ENCODE data around the gene TAPBPL.

DNA sequence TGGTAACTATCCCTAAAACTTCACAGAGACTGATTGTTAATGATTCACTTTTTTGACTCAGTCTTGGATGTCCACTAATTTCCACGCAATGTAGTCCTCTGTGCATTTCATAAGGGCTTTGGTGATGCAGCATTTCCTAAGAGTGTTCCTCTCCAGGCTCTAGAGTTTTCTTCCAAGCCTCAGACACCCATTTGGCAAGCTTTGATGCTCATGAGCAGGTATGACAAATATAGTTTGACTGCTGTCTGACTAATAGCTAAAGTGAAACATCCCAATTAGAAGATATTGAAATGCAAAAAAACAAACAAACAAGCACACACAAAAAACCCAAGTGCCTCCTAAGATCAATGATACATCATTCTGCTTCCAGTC, 20.1 kb downstream of the TAPBPL start:
- TF ChIP-seq, protein P1, sequence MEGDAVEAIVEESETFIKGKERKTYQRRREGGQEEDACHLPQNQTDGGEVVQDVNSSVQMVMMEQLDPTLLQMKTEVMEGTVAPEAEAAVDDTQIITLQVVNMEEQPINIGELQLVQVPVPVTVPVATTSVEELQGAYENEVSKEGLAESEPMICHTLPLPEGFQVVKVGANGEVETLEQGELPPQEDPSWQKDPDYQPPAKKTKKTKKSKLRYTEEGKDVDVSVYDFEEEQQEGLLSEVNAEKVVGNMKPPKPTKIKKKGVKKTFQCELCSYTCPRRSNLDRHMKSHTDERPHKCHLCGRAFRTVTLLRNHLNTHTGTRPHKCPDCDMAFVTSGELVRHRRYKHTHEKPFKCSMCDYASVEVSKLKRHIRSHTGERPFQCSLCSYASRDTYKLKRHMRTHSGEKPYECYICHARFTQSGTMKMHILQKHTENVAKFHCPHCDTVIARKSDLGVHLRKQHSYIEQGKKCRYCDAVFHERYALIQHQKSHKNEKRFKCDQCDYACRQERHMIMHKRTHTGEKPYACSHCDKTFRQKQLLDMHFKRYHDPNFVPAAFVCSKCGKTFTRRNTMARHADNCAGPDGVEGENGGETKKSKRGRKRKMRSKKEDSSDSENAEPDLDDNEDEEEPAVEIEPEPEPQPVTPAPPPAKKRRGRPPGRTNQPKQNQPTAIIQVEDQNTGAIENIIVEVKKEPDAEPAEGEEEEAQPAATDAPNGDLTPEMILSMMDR (IDR thresholded peaks at IDR 0.05; ENCODE audit: low read length) = no peak
- no peak for TF ChIP-seq EZH2 (IDR thresholded peaks at IDR 0.05; ENCODE audit: borderline replicate concordance, low read length)

Data from OCI-LY1 (cell line).